ENCODE data around the gene RAF1.

GRCh38 chr3:12593473-12593872 lies 70.4 kb downstream of the RAF1 start:
- TF ChIP-seq POLR2AphosphoS5 (IDR thresholded peaks at IDR 0.05; ENCODE audit: low read depth), result no peak
- no peak for TF ChIP-seq CTCF (conservative IDR thresholded peaks at IDR 0.05; ENCODE audit: low read depth in 2 of 2)
- TF ChIP-seq STAT1 (IDR thresholded peaks at IDR 0.05; ENCODE audit: unreplicated experiment), result no peak
- TF ChIP-seq EZH2phosphoT487 (IDR thresholded peaks at IDR 0.05; ENCODE audit: unreplicated experiment), result no peak
- TF ChIP-seq EZH2 (IDR thresholded peaks at IDR 0.05; ENCODE audit: low read depth, unreplicated experiment), result no peak
- TF ChIP-seq NANOG (IDR thresholded peaks at IDR 0.05; ENCODE audit: borderline replicate concordance), result no peak
- no peak for TF ChIP-seq REST (IDR thresholded peaks at IDR 0.05; ENCODE audit: unreplicated experiment)
- no peak for TF ChIP-seq ETS1 (IDR thresholded peaks at IDR 0.05)
